Central memory CD4-positive, alpha-beta T cell (primary cell): ENCODE results near the gene MARCHF9.
A peak's percentile ranks its signal among the peaks of the same experiment; 100 is the strongest.
"Not testable (repeated sequence)": the region's sequence is repeated elsewhere in the genome, so short reads cannot be mapped to it uniquely, and the experiment has no call there.

Experiments used
- DNase-seq: peaks from one replicate; pipeline ENCODE4 v3.0.0; 2022

Gene MARCHF9

DNA sequence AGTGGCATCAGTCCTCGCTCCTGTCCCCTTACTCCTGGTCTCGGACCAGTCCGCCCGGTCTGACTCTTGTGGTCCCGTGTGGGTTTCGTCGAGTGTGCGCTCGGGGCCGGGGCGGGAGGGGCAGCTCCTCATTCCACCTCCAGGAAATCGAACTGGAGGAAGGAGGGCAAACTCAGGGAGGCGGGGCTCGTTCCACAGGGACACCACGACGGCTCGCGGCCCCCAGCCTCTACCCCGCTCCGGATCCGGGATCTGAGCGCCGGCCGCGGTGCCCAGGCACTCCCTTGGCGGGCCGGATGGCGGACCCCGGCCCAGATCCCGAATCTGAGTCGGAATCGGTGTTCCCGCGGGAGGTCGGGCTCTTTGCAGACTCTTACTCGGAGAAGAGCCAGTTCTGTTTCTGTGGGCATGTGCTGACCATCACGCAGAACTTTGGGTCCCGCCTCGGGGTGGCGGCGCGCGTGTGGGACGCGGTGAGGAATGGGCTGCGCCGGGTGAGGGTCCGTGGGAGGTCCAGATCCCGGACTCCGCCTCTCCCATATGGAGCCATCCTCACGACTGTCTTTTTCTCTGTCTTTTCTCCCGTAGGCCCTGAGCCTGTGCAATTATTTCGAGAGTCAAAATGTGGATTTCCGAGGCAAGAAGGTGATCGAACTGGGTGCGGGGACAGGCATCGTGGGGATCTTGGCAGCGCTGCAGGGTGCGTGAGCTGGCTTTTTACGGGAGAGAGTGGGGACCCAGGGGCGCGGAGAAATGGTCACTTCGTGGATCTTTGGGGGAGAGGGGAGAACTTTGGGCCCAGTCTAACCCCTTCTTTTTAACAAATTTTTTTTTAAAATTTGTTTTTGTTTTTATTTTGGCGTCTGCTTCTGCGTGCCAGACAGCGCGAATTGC is 17.8 kb downstream of the MARCHF9 start, which contains the start of gene EEF1AKMT3:
Gene EEF1AKMT3 (plus strand): TSS at position 186 of the 894 bp plus-strand sequence. CDS start 111 bp downstream, at position 297.
- DNase-seq, result no peak

DNA sequence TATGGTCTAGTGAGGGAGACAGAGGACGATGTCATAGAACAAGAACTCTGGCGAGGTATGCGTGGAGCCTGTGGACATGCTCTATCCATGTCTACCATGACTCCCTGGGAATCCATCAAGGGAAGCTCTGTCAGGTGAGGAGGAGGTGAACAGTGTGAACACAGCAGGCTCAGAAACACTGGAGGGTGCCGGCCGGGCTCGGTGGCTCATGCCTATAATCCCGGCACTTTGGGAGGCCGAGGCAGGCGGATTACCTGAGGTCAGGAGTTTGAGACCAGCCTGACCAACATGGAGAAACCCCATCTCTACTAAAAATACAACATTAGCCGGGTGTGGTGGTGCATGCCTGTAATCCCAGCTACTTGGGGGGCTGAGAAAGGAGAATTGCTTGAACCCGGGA is 19.7 kb downstream of the MARCHF9 start:
- not testable (repeated sequence) for DNase-seq

DNA sequence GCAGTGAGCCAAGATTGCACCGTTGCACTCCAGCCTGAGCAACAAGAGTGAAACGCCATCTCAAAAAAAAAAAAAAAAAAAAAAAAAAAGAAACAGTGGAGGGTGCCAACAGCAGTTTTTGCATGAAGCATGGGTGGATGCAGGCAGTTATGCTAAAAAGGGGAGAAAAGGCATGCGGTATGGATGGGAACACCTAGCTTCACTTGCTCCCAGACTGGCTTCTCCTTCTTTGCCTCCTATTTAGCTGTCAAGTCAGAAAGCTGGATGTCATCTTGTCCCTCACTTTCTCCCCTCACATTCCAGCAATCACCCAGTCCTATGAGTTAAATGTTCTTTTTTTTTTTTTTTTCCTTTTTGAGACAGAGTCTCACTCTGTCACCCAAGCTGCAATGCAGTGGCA is 20.1 kb downstream of the MARCHF9 start:
- DNase-seq, result no peak

DNA sequence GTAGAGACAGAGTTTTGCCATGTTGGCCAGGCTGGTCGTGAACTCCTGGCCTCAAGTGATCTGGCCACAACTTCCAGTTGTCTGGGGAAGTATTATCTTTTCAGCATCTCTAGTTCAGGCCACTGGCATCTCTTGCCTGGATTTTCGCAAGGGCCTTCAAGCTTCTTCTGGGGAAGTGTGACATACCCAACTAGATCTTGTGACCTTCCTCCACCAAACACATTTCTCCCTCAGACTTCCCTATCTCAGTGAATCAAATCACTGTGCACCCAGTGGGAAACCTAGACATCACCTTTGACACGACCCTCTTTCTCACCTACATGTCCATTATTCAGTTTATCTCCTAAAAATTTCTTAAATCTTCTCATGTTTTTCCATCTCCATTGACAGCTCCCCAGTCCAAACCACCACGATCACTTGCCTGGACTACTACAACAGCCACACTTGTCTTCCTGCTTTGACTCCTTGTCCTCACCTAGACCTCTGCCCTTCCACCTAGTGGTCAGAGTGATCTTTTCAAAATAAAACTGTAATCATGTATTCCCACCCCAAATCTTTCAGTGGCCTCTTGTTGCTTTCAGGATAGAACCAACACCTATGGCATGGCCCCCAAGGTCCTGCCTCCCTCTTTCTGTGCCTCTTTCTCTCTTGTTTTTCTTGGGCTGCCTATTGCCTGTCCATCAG is 20.8 kb downstream of the MARCHF9 start:
- DNase-seq, result no peak

DNA sequence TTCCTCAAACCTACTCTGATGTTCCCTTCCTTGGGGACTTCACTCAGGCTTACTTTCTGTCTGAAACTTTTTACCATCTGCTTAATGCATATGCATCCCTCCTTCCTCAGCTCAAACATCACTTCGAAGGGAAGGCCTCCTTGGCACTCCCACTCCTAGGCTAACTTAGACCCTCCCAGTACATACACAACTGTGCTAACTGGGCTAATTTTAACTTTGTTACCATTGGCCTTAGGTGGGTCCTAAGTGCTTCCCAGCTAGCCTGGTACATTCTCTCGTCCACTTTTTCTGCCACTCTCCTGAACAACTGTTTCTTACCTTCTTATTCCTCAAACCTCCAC is 21.3 kb downstream of the MARCHF9 start:
- DNase-seq, result no peak

DNA sequence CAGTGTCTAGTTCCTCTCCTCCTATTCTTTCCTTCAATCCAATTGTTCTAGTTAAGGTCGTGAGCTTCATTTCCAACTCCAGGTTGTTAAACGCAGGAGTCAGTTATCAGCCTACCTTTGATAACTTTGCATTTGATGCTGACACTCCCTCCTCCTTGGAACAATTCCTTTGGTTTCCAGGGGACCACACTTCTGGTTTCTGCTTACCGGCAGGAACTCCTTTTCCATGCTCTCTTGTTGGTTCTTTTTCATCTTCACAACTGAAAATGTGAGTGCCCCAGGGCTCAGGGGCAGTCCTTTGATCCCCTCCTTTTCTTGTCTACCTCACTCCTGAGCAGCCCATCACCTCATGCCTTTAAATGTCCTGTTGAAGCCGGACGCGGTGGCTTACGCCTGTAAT is 22.5 kb downstream of the MARCHF9 start:
- no peak for DNase-seq

DNA sequence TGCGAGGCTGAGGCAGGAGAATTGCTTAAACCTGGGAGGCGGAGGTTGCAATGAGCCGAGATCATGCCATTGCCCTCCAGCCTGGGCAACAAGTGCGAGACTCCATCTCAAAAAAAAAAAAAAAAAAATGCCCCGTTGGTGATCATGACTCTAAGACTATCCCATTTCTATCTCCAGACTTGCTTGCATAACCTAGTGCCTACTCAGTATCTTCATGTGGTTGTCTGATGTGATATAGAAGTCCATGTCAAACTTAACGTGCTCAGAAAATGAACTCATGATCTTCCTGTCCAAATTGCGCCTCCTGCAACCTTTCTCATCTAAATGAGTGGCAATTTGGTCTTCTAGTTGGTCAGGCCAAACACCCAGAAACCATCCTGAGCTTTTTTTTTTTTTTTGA is 23.0 kb downstream of the MARCHF9 start:
- no peak for DNase-seq

DNA sequence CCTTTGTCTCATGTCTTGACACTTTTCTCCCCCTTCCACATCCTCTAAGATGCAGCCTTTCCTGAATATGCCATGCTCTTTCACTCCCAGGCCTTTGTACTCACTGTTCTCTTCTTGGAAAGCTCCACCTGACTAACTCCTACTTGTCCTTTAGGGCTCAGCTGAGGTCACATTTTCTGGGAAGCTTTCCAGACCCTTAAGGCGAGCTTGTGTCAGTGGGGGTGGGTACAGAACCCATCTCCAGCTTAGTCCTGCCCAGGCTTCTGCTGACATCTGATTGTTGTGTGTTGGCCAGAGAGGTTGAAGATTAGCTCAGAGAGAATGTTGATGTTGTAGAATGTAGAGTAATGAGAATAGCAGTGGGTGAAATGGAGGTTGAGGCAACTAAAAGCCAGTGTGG is 24.8 kb downstream of the MARCHF9 start:
- DNase-seq, result no peak

DNA sequence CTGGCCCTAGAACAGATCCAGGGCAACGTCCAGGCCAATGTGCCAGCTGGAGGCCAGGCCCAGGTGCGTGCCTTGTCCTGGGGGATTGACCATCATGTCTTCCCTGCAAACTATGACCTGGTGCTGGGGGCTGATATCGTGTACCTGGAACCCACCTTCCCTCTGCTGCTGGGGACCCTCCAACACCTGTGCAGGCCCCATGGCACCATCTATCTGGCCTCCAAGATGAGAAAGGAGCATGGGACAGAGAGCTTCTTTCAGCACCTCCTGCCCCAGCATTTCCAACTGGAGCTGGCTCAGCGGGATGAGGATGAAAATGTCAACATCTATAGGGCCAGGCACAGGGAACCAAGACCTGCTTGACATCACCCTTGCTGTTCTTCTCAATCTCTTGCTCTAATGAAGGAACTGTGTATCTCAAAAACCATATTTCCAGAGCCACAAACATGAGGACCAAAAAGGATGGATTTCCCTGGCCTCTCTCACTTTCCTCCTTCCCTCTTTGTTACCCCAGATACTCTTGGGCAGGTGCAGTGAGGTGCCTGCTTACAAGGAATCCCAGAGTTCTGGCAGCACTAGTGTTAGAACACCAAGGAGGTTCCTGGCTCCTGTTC is 25.5 kb downstream of the MARCHF9 start:
- no peak for DNase-seq

DNA sequence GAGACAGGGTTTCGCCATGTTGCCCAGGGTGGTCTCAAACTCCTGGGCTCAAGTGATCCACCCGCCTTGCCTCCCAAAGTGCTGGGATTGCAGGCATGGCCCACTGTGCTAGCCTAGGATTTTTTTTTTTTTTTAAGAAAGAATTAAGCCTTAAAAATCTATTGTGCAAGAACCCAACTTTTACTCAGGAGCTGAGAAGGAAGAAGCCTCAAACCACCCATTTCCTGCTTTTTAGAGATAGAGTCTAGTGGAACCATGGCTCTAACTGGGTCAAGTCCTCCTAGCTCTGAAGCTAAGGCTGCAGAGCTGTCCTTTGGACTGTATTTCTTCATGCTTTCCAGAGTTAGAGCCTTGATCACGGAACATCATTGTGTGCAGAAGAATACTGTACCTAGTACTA is 26.3 kb downstream of the MARCHF9 start:
- peak; percentile 47 for DNase-seq

DNA sequence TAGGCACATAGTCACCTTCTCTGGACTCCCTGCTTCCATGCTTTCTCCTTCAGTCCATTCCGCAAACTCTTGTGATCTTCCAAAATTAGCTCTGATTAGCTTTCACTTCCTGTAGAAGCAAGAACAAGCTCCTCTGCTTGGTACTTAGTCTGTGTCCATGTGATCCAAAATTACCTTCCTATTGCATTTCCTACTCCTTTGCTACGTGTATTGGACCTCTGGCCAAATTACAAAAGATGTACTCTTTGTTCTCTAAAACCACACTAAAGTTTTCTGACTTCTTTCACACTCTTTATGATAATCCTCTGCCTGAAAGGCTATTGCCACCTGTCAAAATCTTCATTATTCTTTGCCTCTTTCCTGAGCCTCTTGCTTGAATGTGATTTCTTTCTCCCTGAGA is 26.9 kb downstream of the MARCHF9 start:
- DNase-seq, result no peak

DNA sequence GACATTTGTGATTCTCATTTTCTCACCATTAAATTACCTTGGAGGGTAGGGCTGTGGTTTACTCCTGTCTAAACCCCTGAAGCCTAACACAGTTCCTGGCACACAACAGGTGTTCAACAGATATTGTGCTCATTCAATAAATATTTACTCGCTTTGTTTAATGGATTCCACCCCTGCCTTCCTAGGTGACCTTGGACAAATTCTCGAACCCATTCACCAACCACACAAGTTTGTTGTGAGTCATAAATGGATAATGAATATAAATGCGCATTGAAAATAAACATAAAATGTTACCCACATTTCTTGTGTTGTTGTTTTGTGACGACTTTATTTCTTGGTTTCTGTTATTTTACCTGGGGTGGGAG is 27.3 kb downstream of the MARCHF9 start:
- DNase-seq, result no peak

DNA sequence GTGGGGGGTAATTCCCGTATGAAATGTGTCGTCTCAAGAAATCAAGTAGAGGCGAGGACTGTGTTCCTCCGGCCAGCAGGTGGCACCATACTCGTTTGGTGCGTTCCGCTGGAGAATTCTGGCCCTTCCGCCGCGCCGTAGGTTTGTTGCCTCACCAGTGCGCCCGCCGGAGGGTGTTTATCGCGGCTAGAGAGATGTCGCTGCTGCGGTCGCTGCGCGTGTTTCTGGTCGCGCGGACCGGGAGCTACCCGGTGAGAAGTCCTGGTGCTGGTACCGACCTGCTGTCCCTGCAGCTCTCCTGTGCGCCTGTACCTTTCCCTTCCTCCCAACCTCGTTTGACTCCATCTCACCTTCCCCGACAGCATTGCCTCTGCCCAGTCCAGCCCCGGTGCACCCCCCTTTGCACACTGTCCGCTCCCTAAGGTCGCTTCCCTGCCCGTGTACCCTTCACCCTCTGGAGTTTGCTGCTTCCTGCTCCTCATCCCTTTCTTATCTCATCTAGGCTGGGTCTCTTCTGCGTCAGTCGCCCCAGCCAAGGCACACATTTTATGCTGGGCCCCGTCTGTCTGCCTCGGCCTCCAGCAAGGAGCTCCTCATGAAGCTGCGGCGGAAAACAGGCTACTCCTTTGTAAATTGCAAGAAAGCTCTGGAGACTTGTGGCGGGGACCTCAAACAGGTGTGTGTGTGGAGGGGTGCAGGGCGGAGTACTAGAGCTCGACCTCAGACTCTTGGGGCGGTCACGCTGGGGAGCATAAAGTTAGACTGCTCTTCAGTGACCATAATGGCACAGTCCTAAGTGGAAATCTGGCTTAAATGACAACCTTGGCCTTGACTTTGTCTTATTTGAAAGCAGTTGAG is 27.9 kb downstream of the MARCHF9 start, which contains the start of gene TSFM:
Gene TSFM (plus strand): TSS at position 180 of the 858 bp plus-strand sequence. CDS start 15 bp downstream, at position 195.
- peak; percentile 93 for DNase-seq

DNA sequence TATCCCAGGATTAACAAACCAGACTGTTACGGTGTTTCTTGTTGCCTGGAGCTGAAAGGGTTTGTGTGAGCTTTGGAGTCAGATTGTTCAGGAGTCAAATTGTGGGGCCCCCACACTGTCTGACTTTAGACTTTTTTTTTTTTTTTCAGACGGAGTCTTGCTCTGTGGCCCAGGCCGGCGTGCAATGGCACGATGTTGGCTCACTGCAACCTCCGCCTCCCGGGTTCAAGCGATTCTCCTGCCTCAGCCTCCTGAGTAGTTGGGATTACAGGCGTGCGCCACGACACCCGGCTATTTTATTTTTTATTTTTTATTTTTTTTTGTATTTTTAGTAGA is 28.5 kb downstream of the MARCHF9 start:
- no peak for DNase-seq

DNA sequence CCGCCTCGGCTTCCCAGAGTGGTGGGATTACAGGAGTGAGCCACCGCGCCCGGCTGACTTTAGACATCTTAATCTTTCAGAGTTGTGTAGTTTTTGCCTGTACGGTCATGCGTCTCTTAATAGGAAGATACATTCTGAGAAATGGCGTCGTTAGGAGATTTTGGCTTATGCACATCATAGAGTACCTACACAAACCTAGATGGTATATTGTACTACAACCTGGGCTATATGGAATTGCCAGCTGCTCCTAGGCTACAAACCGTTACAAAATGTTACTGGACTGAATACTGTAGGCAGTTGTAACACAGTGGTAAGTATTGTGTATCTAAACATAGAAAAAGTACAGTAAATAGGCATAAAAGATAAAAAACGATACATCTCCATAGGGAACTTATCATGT is 29.0 kb downstream of the MARCHF9 start:
- no peak for DNase-seq

DNA sequence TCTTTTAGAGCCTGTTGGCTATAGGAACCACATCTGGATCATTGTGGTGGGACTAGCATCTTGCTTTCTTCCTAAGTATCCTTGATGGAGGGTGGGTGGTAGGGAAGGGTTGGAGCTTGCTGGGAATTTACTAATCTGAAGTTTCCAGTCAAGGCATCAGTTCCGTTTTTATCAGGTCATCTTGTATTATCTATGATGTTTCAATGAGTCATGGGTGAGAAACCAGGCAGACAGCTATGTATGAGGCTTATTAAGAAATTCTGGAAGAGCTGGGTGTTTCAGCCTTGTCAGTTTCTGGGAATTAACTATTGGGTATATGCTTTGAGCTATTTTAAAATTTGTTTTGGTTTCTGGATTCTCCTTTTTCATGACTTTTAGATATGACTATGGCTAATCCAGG is 39.0 kb downstream of the MARCHF9 start:
- no peak for DNase-seq

DNA sequence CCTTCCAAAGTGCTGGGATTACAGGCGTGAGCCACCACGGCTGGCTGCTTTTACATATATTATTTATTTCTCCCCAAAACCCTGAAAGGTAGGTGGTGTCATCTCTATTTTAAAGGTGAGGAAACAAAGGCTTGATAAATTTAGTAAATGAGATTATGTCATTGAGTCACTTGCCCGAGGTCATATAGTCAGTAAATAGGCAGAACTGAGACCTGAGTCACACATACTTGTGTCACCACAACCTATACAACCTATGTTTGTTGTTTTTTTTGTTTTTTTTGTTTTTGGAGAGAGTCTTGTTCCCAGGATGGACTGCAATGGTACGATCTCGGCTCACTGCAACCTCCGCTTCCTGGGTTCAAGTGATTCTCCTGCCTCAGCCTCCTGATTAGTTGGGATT is 40.5 kb downstream of the MARCHF9 start:
- no peak for DNase-seq

DNA sequence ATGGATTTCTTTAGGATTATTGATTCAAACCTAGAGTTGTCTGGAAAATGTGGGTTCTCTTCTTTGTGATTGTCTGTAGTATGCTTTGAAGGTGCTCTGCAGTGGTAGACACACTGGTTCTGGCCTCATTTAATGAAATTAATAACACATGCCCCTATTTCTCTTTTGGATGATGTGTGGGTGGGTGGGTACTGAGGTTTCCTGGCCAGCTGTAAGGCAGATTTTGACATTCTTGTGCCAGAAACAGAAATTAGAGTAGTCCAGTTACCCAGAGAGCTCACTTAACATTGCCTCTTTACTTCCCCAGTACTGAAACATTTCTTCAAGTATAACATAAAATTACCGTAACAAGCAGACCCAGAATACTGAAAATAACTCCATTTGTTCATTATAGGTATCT is 42.1 kb downstream of the MARCHF9 start:
- no peak for DNase-seq

DNA sequence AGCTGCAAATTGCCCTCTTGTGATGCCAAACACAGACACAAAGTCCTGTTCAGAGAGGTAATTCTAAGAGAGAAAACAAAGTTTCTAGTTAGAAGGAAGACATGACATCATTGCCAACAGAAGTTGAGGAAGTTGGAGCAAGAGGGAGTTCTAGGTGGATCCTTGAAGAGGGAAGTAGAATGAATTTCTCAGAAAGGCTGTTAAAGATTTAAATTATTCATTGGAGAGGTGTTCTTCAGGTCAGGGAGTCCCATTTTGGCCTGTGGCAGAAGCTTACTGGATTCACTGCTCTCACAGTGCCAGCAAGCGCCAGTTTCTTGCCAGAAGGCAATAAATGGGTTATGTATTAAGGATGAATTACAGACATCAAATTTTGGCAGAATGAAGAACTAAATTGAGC is 43.0 kb downstream of the MARCHF9 start:
- DNase-seq, result no peak

DNA sequence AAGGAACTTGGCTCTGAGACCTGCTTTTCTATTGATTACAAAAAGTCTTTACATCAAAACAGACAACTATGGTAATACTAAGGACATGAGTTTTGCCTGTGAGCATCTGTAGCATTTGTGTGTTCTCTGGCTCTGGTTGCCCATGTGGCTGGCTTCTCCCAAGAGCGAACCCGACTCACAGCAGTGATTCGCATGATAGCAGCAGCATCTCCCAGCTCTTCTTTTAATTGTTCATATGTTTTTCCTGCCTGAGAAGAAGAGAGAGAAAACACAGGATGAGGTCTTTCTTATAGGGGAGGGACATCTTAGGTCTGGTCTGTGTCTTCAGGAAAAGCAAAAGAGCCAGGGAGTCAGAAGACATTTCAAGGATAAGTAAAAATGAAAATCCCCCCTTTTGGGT is 46.1 kb downstream of the MARCHF9 start:
- DNase-seq, result no peak

DNA sequence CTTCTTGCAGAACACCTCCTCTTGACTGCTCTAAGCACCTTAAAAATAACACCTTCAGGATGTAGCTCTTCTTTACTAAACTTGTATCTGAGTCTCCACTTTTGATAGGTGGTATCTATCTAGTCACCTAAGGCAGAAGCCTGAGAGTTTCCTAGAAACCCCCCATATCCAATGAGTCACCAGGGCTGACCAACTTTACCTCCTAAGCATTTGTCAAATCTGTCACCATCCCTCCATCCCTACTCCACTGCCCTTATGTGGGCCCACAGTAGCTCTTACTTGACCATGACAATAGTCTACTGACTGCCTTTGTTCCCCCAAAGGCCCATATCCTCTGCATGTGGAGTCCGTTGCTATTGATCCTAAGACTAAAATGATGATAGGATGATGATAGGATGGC is 47.7 kb downstream of the MARCHF9 start:
- no peak for DNase-seq

DNA sequence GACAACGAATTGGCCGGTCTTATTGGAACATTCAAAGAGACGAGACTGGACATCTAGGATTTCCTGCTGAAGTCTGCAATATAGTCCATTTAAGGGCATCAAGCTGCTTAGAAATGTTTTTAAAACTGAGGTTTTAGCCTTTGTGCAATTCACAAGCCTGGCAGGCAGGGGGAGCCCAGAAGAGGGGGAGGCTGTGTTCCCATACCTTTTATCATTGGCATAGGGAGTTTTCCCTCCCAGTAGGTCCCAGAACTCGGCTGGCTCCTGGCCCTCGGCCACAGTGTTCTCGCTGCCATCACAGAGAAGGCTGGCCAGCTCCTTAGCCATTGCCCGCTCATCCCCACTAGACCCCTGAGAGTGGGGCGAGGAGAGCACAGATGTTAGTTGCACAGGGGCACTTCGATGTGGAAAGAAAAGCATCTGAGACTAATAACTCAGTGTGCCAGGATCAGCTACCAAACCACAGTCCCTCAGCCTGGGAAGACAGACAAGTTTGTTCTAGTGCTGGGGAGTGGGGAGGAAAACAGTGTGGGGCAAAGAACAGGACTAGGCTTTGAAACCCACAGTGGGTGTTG is 48.5 kb downstream of the MARCHF9 start:
- DNase-seq, result peak; percentile 19

DNA sequence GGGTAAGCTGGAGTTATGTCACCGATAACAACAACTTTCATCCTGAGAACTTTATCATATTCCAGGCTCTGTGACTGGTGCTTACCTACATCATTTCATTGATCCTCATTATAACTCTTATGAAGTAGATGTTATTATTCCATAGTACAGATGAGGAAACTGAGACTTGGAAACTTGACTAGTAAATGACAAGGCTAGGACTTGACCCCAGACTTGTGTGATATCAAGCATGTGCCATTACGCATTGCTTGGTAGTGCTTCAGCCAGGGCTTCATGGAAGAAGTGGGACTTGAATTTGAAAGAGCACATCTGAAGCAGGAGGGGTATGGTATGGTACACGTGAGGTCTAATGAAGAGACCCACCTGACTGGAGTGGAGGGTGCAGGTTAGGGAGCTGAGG is 51.8 kb downstream of the MARCHF9 start:
- no peak for DNase-seq
